Activated naive CD4-positive, alpha-beta T cell treated with anti-CD3 and anti-CD28 coated beads for 36 hours (primary cell): ENCODE data around the gene HIPK4. TPM values are rescaled to one million over a fixed set of nuclear protein-coding genes. Genes with fewer than 3 reads are reported as not detected.

Source experiments
- CTCF ChIA-PET: fragments of 350-600 bp; sonication (Branson Sonifier 250); formaldehyde crosslinking; loops from one replicate; lab custom pipeline; 2021; ENCODE audit warnings: antibody characterized with exemption; lab: Charles Lee
- DNase-seq: peaks from one replicate; pipeline ENCODE4 v3.0.0-alpha.2; 2020
- H3K27ac Mint-ChIP-seq: one replicate; pipeline ENCODE4 v1.8.0; 2021; ENCODE audit warnings: mild to moderate bottlenecking, mixed read lengths
- H3K27me3 Mint-ChIP-seq: one replicate; pipeline ENCODE4 v1.8.0; 2021; ENCODE audit warnings: low read depth, mixed read lengths
- H3K36me3 Mint-ChIP-seq: one replicate; pipeline ENCODE4 v1.8.0; 2021; ENCODE audit warnings: low read depth, mixed read lengths
- H3K4me1 Mint-ChIP-seq: one replicate; pipeline ENCODE4 v1.8.0; 2021; ENCODE audit warnings: low read depth, mixed read lengths
- H3K4me3 Mint-ChIP-seq: one replicate; pipeline ENCODE4 v1.8.0; 2021; ENCODE audit warnings: mild to moderate bottlenecking, moderate library complexity, mixed read lengths
- H3K9me3 Mint-ChIP-seq: one replicate; pipeline ENCODE4 v1.8.0; 2021; ENCODE audit warnings: mixed read lengths
- intact Hi-C: fragments of 100-400 bp; cut with micrococcal nuclease; formaldehyde crosslinking; loops from one replicate; pipeline ENCODE4 v1.15.1; 2023
- total RNA-seq, 2 experiments: library from RNA; stranded (reverse); gene quantifications; one replicate each; pipeline ENCODE4 v1.2.3, GENCODE V29; 2021

Gene HIPK4
- total RNA-seq, 2 experiments from 2014 or later, result not detected

DNA sequence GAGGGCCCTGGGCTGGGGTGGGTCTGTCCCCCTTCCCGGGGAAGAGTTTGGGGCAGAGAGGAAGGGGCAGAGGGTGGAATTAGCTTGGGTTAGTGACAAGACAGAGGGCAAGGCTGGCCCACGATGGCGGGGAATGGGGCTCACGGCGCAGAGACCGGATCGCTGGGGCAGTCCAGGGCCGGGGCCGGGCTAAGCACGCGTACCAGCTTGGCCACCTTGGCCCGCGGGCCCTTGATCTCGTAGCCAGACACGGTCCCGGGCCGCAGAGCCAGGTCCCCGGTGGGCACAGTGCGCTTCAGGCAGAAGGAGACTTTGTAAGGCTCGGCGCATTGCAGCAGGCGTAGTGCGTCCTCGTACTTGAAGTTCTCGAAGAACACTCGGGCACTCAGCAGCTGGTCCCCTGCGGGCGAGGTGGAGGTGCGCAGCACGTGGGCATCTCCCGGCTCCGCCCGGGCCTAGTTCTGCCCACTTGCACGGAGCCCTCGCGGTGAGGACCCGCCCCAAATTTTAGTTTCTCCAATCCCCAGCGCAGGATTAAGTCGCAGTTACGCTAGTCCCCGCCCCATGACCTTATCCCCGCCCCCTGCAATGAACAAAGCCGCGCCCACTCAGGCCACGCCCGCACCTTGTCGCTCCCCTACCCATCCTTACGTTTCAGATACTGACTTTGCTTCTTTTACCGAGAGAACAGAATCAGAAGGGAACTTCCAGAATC, 8.6 kb upstream of the HIPK4 start:
- peak; percentile 78 for DNase-seq
- Mint-ChIP-seq H3K36me3 (no peaks in the 10 kb centered on the region), H3K27me3 (no peaks in the 10 kb centered on the region), H3K4me1 (peaks cover 14% of the 10 kb centered on the region), H3K27ac (no peak overlapping the region), H3K9me3 (no peaks in the 10 kb centered on the region), H3K4me3 (no peak overlapping the region)
- CTCF ChIA-PET, result no interaction called here
- intact Hi-C loops, result no loop called here

DNA sequence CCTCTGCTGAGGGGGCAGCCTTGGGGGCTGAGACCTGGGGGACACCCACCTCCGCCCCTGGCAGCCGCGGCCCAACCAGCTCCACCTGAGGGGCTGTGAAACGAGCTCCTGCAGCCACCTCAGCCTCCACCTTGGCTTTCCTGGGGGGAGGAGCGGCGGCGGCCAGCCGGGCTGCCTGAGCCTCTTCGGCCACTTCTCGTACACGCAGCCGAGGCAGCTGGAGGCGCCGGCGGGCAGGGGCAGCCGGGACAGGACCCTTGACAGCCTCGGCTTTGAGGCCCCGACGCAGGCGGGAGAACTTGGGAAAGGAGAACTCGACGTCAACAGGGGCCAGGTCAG, 7.6 kb upstream of the HIPK4 start:
- Mint-ChIP-seq H3K4me3 (no peak overlapping the region), H3K27ac (no peak overlapping the region), H3K9me3 (no peaks in the 10 kb centered on the region), H3K27me3 (no peaks in the 10 kb centered on the region), H3K36me3 (no peaks in the 10 kb centered on the region), H3K4me1 (peaks cover 10% of the 10 kb centered on the region)
- CTCF ChIA-PET, result no interaction called here
- DNase-seq, result no peak
- intact Hi-C loops, result no loop called here

DNA sequence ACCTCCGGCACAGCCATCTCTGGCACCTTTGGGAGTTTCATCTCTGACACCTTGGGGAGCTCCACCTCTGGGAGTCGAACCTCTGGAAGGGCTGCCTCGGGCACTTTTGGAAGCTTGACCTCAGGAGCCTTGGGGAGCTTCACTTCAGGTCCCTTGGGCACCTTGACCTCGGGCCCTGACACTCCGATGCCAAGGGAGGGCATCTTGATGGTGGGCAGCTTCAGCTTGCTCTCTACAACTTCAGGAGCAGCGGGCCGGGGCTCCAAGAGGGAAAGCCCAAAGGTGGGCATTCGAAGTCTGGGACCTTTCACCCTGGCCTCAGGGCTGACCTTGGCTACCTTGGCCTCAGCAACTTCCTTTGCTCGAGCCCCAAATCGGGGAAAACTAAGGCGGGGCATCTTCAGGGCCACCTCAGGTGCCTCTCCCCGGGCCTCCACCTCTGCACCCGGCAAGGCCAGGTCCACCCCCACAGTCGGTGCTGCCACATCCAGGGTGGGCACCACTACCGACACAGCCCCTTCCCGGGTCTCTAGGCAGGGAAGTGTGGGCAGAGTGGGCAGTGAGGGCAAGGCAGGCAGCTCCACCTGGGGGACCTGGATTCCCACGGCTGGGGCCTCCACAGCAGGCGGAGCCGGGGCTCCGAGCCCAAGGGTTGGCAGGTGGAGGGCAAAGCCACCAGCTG, 7.0 kb upstream of the HIPK4 start:
- Mint-ChIP-seq H3K27ac (no peak overlapping the region), H3K4me3 (no peak overlapping the region), H3K4me1 (peaks cover 10% of the 10 kb centered on the region), H3K36me3 (no peaks in the 10 kb centered on the region), H3K9me3 (no peaks in the 10 kb centered on the region), H3K27me3 (no peaks in the 10 kb centered on the region)
- DNase-seq, result no peak
- CTCF ChIA-PET, result interaction anchor here (0.6 to 1.2 kb wide), 3 partner anchors 92 to 238 kb away, joined by 3 read pairs; no protein-coding TSS in a partner anchor
- intact Hi-C loops, result no loop called here

DNA sequence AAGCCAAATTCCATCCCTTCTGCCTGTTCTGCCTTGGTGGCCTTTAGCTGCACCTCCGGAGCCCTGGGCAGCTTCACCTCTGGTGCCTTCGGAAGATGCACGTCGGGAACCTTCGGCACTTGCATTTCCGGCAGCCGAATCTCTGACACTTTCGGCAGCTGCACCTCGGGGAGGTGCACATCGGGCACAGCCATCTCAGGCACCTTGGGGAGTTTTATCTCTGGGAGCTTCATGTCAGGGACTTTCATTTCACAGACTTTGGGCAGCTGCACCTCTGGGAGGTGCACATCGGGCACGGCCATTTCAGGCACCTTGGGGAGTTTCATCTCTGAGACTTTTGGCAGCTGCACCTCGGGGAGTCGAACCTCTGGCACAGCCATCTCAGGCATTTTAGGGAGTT, 6.0 kb upstream of the HIPK4 start:
- no peaks in the 10 kb centered on the region for H3K27me3 Mint-ChIP-seq
- H3K4me1 Mint-ChIP-seq, result peaks cover 10% of the 10 kb centered on the region
- no peak overlapping the region for H3K4me3 Mint-ChIP-seq
- intact Hi-C loops, result no loop called here
- no peaks in the 10 kb centered on the region for H3K36me3 Mint-ChIP-seq
- H3K27ac Mint-ChIP-seq, result no peak overlapping the region
- CTCF ChIA-PET, result interaction anchor here (0.7 to 1.3 kb wide), 4 partner anchors 90 to 329 kb away, joined by 3 read pairs; no protein-coding TSS in a partner anchor
- DNase-seq, result no peak
- H3K9me3 Mint-ChIP-seq, result no peaks in the 10 kb centered on the region

DNA sequence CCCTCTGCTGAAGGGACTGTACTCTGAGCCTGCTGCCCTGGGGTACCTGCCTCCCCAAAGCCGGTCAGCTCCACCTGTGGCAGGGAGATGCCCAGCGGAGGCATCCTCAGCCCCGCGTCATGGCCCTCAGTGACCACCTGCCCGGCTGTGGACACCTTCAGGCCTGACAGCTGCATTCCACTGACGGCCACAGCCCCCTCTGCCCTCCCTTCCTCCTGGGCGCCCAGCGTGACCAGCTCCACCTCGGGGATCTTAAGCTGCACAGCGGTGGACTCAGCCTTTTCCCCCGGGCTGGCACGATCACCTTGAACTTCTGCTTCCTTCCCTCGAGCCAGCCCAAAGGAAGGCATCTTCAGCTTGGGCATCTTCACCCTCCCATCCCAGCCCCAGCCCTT, 4.8 kb upstream of the HIPK4 start:
- no peak overlapping the region for H3K27ac Mint-ChIP-seq
- no peak for DNase-seq
- CTCF ChIA-PET, result interaction anchor here (1.3 kb wide), 1 partner anchor 89 kb away, joined by 3 read pairs; no protein-coding TSS in a partner anchor
- no peaks in the 10 kb centered on the region for H3K36me3 Mint-ChIP-seq
- no peaks in the 10 kb centered on the region for H3K9me3 Mint-ChIP-seq
- no peaks in the 10 kb centered on the region for H3K27me3 Mint-ChIP-seq
- H3K4me3 Mint-ChIP-seq, result no peak overlapping the region
- H3K4me1 Mint-ChIP-seq, result peaks cover 10% of the 10 kb centered on the region
- intact Hi-C loops, result no loop called here

DNA sequence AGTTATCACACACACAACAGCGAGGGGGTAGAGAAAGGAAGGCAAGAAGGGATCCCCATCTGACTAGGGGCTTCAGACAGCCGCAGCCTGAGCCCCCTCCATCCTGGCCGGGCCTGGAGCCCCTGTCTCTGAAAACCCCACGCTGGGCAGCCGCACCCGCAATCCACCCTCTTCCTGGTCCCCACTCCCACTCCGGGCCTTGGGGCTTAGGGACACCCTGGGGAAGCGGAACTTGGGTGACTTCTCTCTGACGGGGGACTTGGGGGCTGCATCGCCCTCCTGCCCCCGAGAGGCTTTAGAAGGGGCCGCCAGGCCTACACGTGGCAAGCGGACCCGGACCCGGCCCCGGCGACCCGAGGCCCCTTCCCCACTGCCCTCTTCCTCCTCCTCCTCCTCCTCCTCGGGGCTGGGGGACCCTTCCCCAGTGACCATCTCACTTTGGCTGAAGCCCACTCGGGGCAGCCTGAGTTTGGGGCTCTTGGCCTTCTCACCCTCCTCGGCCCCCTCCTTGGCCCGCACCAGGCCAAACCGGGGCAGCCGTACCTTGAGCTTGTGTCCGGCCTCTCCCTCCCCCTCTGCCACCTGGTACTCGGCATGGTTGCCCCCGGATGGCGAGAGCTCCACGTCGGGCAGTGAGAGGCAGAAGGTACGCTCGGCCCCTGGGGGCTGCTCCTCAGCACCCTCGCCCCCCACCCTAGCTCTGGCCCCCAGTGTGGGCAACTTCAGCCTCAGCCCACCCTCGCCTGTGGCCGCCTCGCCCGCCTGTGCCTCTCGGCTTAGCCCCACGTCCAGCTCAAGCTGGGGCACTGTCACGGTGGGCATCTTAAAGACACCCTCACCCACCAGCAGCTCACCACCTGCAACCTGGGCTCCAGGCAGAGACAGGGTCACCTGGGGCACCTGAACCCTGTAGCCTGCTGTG, 4.2 kb upstream of the HIPK4 start:
- H3K4me1 Mint-ChIP-seq, result peaks cover 8% of the 10 kb centered on the region
- H3K9me3 Mint-ChIP-seq, result no peaks in the 10 kb centered on the region
- H3K27ac Mint-ChIP-seq, result no peak overlapping the region
- no peaks in the 10 kb centered on the region for H3K36me3 Mint-ChIP-seq
- no peak overlapping the region for H3K4me3 Mint-ChIP-seq
- no peaks in the 10 kb centered on the region for H3K27me3 Mint-ChIP-seq
- intact Hi-C loops, result no loop called here
- CTCF ChIA-PET, result interaction anchor here (1.3 kb wide), 1 partner anchor 89 kb away, joined by 3 read pairs; no protein-coding TSS in a partner anchor
- no peak for DNase-seq

DNA sequence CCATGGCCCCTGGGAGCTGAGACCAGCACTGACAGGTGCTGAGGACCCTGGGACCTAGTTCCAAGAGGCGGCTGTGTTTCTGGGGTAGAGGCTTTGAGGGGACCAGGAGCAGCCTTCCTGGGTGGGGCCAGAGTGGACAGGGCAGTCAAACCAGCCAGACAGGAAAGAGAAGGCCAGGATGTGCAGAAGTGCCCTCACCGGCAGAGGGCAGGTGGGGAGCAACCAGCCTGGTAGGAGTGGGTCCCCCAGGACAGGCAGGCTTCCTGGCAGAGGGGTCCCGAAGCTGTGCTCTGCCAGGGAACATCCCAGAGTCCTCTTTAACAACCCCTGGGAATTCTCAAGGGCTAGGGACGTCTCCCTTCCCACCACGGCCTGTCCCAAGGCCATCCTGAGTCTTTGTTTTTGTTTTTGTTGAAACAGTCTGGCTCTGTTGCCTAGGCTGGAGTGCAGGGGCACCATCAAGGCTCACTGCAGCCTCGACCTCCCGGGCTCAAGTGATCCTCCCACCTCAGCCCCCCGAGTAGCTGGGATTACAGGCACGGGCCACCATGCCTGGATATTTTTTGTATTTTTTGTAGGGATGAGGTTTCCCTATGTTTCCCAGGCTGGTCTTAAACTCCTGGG, 3.0 kb upstream of the HIPK4 start:
- no peak overlapping the region for H3K4me3 Mint-ChIP-seq
- H3K27me3 Mint-ChIP-seq, result no peaks in the 10 kb centered on the region
- no peaks in the 10 kb centered on the region for H3K36me3 Mint-ChIP-seq
- DNase-seq, result no peak
- no peaks in the 10 kb centered on the region for H3K9me3 Mint-ChIP-seq
- intact Hi-C loops, result no loop called here
- peaks cover 3% of the 10 kb centered on the region for H3K4me1 Mint-ChIP-seq
- CTCF ChIA-PET, result no interaction called here
- no peak overlapping the region for H3K27ac Mint-ChIP-seq

DNA sequence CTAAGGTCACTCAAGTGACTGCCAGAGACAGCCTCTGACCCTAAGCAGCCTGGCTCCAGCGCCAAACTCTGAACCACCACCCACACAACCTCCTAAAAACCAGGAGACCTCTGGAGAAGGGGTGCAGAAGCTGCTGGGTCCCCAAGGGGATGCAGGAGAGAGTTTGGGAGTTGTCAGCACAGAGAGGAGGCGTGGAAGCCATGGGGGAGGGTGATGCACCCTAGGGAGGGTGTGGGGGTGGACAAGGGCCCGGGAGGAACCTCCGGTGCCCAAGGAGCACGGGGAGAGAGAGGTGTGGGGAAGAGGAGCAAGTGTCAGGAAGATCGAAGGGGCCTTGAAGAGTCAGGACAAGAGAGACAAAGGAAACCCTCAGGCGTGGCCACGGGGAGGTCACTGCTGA, 2.1 kb upstream of the HIPK4 start:
- no peak overlapping the region for H3K27ac Mint-ChIP-seq

DNA sequence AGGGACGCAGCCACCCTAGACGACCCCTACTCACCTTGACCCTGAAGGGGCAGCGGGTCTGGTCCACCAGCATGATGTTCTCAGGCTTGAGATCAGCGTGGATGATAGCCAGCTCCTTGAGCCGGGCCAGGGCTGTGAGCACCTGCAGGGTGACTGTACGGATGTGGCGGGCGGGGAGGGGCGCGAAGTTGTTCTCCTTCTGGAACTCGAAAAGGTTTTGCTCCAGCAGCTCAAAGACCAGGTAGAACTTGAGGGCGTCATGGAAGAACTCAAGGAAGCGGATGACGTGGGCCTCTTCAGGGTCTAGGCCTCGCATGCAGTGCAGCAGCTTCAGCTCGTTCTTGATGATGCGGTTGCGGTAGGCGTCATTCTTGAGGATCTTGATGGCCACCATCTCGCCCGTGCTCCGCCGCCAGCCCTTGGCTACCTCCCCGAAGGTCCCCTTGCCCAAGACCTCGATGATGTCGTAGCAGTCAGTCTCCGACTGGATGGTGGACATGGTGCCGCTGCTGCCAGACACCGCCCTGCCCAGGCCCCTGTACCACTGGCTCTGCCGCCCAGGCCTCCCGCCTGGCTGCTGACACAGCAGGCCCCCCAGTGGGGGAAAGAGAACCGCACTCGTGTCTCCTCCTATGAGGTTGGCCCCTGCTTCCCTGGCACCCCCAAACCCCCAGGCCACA, 437 bp downstream of the HIPK4 start:
- Mint-ChIP-seq H3K27ac (no peak overlapping the region), H3K4me1 (no peaks in the 10 kb centered on the region), H3K4me3 (no peak overlapping the region), H3K9me3 (no peaks in the 10 kb centered on the region), H3K27me3 (no peaks in the 10 kb centered on the region), H3K36me3 (no peaks in the 10 kb centered on the region)
- intact Hi-C loops, result no loop called here
- DNase-seq, result no peak
- CTCF ChIA-PET, result no interaction called here

More for the DNA sequence above, 2.1 kb upstream of the HIPK4 start:
- Mint-ChIP-seq H3K4me3 (no peak overlapping the region), H3K27me3 (no peaks in the 10 kb centered on the region), H3K4me1 (no peaks in the 10 kb centered on the region), H3K9me3 (no peaks in the 10 kb centered on the region), H3K36me3 (no peaks in the 10 kb centered on the region)
- DNase-seq, result no peak
- CTCF ChIA-PET, result no interaction called here
- intact Hi-C loops, result no loop called here

DNA sequence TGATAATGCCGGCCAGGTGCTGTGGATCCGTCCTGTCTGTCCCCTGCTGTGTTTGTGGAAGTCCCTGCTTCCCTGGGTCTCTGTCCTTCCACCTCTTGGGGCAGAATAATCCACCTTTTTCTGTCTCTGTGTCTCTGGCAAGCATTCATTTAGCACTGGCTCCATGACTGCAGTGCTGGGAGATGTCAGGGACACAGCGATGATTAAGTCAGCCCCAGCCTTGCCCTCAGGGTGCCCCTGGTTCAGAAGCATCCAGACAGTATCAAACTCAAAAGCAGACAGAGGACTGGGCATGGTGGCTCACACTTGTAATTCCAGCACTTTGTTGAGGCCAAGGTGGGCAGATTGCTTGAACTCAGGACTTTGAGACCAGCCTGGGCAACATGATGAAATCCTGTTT, 1.5 kb downstream of the HIPK4 start:
- H3K4me1 Mint-ChIP-seq, result no peaks in the 10 kb centered on the region
- H3K4me3 Mint-ChIP-seq, result no peak overlapping the region
- H3K27me3 Mint-ChIP-seq, result no peaks in the 10 kb centered on the region
- no peaks in the 10 kb centered on the region for H3K9me3 Mint-ChIP-seq
- CTCF ChIA-PET, result no interaction called here
- no peak for DNase-seq
- H3K27ac Mint-ChIP-seq, result no peak overlapping the region
- no peaks in the 10 kb centered on the region for H3K36me3 Mint-ChIP-seq
- intact Hi-C loops, result no loop called here

DNA sequence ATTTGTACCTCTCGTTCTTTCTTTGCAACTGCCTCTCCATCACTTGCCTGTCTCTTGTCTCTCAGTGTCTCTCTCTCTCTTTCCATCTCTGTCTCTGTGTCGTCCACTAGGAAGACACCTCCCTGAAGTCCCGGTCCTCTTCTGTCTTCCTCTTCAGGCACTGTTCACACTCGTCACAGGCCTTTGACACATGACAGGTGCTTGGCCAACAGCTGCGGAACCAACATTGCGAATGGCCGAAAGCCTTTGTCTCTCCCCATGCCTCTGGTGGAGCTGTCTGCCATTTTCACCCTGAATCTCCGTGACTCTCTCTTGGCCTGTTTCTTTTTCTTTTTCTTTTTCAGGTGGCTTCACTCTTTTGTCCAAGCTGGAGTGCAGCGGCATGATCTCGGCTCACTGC, 2.8 kb downstream of the HIPK4 start:
- no peak overlapping the region for H3K27ac Mint-ChIP-seq
- H3K4me1 Mint-ChIP-seq, result no peaks in the 10 kb centered on the region
- no peak for DNase-seq
- intact Hi-C loops, result no loop called here
- no peaks in the 10 kb centered on the region for H3K36me3 Mint-ChIP-seq
- no peak overlapping the region for H3K4me3 Mint-ChIP-seq
- no peaks in the 10 kb centered on the region for H3K9me3 Mint-ChIP-seq
- CTCF ChIA-PET, result no interaction called here
- no peaks in the 10 kb centered on the region for H3K27me3 Mint-ChIP-seq
